ENCODE measurements around the gene CYP4F2.
"Not testable (repeated sequence)": the region's sequence is repeated elsewhere in the genome, so short reads cannot be mapped to it uniquely, and the experiment has no call there.

The CYP4F2 gene

GRCh38 chr19:15897738-15898276 lies at the start of gene CYP4F2:
CYP4F2 (minus strand) TSS chr19:15898074; CDS start chr19:15897611, 463 bp downstream.
- no peak for DNase-seq

GRCh38 chr19:15945301-15945700 lies 47.4 kb upstream of the CYP4F2 start:
- no peak for DNase-seq

GRCh38 chr19:15944401-15944800 lies 46.5 kb upstream of the CYP4F2 start:
- DNase-seq, result no peak

GRCh38 chr19:15937771-15938170 lies 39.9 kb upstream of the CYP4F2 start:
- no peak for DNase-seq

GRCh38 chr19:15936950-15937349 lies 39.1 kb upstream of the CYP4F2 start:
- DNase-seq, result no peak

- no peak for DNase-seq
Observed at GRCh38 chr19:15936173-15936572, 38.3 kb upstream of the CYP4F2 start.

GRCh38 chr19:15935167-15935702 lies 37.4 kb upstream of the CYP4F2 start:
- DNase-seq, result no peak

- no peak for DNase-seq
Observed at GRCh38 chr19:15934332-15935078, 36.6 kb upstream of the CYP4F2 start, which contains the start of gene CYP4F11. CYP4F11 (minus strand) TSS chr19:15934529; CDS start chr19:15934408, 121 bp downstream.

- not testable (repeated sequence) for DNase-seq
Observed at GRCh38 chr19:15933761-15934331, 36.0 kb upstream of the CYP4F2 start.

GRCh38 chr19:15928321-15928720 lies 30.4 kb upstream of the CYP4F2 start:
- DNase-seq, result no peak

- no peak for DNase-seq
Observed at GRCh38 chr19:15926484-15926883, 28.6 kb upstream of the CYP4F2 start.

- DNase-seq, result no peak
Observed at GRCh38 chr19:15923702-15924101, 25.8 kb upstream of the CYP4F2 start.

GRCh38 chr19:15922021-15922420 lies 24.1 kb upstream of the CYP4F2 start:
- DNase-seq, result no peak

GRCh38 chr19:15919243-15919642 lies 21.4 kb upstream of the CYP4F2 start:
- DNase-seq, result no peak

GRCh38 chr19:15915109-15915508 lies 17.2 kb upstream of the CYP4F2 start:
- no peak for DNase-seq

- DNase-seq, result no peak
Observed at GRCh38 chr19:15913830-15914229, 16.0 kb upstream of the CYP4F2 start.

GRCh38 chr19:15913384-15913783 lies 15.5 kb upstream of the CYP4F2 start:
- no peak for DNase-seq

- no peak for DNase-seq
Observed at GRCh38 chr19:15911599-15912235, 13.8 kb upstream of the CYP4F2 start.

- DNase-seq, result no peak
Observed at GRCh38 chr19:15905026-15905425, 7.2 kb upstream of the CYP4F2 start.

- DNase-seq, result not testable (repeated sequence)
Observed at GRCh38 chr19:15902898-15903297, 5.0 kb upstream of the CYP4F2 start.

- no peak for DNase-seq
Observed at GRCh38 chr19:15902254-15902653, 4.4 kb upstream of the CYP4F2 start.

- no peak for DNase-seq
Observed at GRCh38 chr19:15900504-15900903, 2.6 kb upstream of the CYP4F2 start.

- not testable (repeated sequence) for DNase-seq
Observed at GRCh38 chr19:15900032-15900431, 2.2 kb upstream of the CYP4F2 start.

All from CD4-positive, alpha-beta T cell treated with Interleukin-17A for 4 hours (primary cell).